Skin of body (tissue), 2 donors: ENCODE data around the gene SMIM28. TPM values are rescaled to one million over a fixed set of nuclear protein-coding genes. Genes with fewer than 3 reads are reported as not detected.
A peak's percentile ranks its signal among the peaks of the same experiment; 100 is the strongest.
"Not testable (repeated sequence)": the region's sequence is repeated elsewhere in the genome, so short reads cannot be mapped to it uniquely, and the experiment has no call there.

ENCODE experiments used
- DNase-seq: peaks from one replicate; lab custom pipeline; 2025; lab: John Stamatoyannopoulos, UW
- total RNA-seq: library from RNA; depleted of rRNA; stranded (reverse); fragments of >200 nt; gene quantifications from one replicate; pipeline ENCODE4 v1.2.3, GENCODE V29; 2014

Gene SMIM28
- total RNA-seq = not detected

DNA sequence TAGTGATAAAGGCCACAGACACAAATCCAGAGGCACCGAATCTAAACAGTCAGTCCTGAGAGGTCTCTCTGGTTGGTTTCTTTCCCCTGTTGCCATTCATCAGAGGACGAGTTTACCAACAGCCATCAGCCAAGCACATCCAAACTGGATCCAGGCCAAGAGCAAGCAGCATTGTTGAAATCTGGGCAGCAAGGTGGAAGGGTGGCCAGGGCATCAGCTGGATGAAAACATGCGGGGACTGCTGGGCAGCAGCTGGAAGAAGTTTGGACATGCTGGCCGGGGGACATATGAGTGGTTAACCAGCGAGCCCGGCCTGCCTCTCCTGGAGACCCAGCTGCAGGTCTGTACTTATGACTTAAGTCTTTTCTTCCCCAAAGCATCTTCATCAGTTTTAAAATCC is at the start of gene SMIM28:
Gene SMIM28 (plus strand): TSS at position 62 of the 400 bp plus-strand sequence. CDS start 168 bp downstream, at position 230.
- DNase-seq = no peak

DNA sequence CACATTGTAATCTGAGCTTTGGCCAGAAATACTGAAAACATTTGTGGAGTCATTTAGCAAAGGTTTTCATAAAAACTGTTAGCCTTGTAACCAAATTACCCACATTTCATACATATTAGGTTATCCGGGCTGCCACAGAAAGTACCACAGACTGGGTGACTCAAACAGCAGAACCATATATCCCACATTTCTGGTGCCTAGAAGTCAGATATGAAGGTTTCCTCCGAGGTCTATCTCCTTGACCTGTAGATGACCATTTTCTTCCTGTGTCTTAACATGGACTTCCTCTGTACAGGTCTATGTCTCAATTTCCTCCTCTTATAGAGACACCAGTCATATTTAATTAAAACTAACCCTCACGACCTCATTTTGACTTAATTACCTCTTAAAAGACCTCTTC is 49.5 kb upstream of the SMIM28 start:
- DNase-seq = no peak

DNA sequence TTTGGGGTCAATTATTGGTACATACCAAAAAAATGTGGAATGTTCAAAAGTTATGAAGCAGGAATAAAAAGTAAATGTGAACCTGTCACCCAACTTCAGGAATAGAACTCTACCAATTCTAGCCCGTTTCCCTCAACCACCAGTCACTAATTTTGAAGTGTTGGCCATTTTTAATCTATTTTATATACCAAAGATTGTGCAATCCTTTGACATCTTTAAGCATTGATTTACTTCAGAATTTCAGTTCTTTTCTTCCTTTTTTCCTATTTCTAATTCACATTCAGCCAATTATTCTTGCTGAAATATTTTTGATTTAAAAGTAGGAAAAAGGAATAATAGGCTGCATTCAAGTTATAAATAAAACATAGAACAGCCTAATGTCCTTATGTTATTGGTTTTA is 46.9 kb upstream of the SMIM28 start:
- DNase-seq = no peak

DNA sequence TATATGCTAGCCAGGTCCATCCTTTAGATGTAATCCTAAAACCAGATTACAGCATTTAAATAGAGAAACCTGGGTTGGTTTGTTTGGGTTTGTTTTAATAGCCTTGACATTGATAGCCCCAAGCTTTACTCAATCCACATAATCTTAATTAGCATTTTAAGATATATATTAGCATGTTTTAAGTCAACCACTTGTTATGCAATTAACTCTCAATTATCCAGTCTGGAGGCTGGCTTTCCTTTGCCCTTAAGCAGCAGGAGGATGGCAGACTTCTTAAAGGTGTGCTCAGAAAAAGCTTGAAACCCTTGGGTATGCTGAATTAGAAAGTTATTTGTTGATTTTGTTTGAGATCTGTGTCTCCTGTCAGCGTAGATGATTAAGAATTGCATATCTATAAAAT is 46.3 kb upstream of the SMIM28 start:
- no peak for DNase-seq

DNA sequence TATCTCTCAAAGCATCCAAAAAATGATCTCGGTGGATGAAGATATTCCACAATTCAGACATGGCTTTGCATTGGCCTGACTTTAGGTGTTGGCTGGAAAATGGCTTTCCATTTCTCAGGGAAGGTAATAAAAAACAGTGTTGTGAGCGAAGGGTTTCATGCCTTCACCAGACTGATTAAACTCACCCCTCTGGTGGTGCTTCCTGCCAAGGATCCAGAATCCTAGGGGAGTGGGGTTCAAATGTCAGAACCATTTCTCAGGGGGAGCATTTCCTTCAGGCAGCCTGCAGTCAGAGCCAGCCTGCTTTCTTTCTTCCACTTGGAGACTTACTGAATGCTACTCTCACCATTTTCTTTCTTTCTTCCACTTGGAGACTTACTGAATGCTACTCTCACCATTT is 45.7 kb upstream of the SMIM28 start:
- no peak for DNase-seq

DNA sequence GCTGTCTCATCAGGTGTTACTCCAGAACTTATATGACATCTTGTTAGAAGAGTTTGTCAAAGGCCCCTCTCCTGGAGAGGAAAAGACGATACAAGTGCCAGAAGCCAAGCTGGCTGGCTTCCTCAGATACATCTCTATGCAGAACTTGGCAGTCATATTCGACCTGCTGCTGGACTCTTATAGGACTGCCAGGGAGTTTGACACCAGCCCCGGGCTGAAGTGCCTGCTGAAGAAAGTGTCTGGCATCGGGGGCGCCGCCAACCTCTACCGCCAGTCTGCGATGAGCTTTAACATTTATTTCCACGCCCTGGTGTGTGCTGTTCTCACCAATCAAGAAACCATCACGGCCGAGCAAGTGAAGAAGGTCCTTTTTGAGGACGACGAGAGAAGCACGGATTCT is 43.7 kb upstream of the SMIM28 start:
- no peak for DNase-seq

DNA sequence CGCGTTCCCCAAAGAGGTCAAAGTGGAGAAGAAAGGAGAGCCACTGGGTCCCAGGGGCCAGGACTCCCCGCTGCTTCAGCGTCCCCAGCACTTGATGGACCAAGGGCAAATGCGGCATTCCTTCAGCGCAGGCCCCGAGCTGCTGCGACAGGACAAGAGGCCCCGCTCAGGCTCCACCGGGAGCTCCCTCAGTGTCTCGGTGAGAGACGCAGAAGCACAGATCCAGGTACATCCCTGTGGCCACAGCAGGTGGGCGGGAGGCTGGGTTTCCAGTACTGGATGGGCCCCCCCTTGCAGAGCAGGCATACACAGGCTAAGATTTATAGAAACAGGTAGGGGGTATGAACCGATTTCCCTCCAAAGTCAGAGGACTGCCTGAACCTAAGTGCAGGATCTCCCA is 42.7 kb upstream of the SMIM28 start:
- DNase-seq = no peak

DNA sequence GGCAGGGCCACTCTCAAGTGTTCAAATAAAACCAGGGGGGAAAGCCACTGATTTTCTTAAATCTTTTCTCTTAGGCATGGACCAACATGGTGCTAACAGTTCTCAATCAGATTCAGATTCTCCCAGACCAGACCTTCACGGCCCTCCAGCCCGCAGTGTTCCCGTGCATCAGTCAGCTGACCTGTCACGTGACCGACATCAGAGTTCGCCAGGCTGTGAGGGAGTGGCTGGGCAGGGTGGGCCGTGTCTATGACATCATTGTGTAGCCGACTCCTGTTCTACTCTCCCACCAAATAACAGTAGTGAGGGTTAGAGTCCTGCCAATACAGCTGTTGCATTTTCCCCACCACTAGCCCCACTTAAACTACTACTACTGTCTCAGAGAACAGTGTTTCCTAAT is 41.5 kb upstream of the SMIM28 start:
- DNase-seq = no peak

DNA sequence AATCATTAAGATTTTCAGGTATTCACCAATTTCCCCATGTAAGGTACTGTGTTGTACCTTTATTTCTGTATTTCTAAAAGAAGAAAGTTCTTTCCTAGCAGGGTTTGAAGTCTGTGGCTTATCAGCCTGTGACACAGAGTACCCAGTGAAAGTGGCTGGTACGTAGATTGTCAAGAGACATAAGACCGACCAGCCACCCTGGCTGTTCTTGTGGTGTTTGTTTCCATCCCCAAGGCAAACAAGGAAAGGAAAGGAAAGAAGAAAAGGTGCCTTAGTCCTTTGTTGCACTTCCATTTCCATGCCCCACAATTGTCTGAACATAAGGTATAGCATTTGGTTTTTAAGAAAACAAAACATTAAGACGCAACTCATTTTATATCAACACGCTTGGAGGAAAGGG is 40.6 kb upstream of the SMIM28 start:
- no peak for DNase-seq

DNA sequence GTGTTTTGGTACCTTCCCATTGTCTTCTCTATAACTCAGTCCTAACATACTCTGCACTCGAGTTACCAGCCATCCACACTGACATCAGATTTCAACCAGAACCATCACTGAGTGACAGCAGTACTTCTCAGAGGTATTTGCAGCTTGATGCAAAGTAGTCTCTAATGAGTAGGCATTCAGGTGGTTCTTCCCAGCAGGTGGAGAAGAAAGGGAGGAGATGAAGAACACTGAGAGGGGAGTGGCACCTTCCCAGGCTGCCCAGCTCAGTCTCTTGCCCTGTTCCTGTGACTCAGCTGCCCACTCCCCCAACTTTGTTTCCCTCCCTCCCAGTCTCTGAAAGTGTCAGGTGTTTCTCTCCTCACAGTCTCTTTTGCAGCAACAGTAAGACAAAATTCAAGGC is 38.7 kb upstream of the SMIM28 start:
- no peak for DNase-seq

DNA sequence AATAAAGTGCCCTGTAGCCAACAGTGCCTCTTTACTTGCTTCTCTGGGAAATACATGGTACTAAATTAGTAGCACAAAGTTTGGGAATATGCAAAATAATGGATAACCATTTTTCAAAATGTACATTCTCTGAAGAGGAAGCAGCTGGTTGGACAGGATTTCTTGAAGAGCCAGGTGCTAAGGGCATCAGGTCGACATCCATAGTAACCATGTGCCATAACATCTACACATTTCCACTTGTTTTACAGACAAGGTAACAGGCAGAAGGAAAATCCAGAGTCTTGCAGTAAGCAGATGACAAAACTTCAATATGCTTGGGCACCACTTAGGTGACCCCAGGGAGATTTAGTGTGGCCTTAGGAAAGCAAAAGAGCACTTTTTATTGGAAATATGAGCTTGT is 36.5 kb upstream of the SMIM28 start:
- no peak for DNase-seq

DNA sequence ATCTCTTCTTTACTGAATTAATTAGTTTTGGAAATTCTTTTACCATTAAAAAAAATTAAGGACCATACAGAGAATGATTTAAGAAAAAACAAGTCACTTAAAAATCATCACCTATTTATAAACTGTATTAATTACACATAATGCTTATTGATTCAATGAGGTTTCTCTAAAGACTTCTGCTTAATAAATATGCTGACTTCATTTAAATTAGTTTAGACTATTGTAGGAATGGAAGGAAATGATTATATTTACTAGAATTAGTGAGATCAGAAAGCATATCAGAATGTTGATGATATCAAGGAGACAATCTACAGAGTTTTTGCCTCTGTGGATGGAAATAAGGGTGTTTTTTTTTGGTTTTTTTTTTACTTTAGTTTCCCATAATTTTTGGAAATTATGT is 34.6 kb upstream of the SMIM28 start:
- no peak for DNase-seq

DNA sequence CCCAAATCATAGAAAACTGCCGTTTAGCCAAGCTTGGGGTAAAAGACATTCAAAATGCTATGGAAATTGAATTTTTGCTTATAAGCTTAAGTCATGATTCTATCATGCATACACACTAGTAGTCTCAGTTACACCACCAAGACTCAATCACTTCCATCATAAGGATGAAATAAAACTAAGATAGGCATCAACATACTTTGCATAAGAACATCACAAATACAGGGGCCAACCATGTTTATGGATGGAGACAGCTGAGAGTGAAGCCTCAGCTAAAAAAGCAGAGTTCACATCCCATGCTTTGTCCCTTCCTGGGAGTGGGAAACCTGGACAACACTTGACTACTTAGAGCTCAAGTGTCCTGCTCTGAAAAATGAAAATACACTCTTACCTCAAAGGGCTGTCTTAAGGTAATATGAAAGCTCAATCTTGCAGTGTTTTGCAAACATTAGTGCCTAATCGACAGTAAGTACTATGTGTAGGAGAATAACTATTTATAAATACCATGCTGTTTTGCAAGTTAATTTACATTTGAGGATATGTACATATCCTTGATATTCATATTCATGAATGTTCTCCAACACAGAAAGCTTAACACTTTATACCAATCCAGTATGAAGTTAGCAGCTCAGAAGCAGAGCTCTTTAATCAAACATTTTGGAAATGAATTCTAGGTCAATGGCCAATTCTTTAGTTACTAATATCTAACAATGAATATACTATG is 32.0 kb upstream of the SMIM28 start:
- DNase-seq = no peak

DNA sequence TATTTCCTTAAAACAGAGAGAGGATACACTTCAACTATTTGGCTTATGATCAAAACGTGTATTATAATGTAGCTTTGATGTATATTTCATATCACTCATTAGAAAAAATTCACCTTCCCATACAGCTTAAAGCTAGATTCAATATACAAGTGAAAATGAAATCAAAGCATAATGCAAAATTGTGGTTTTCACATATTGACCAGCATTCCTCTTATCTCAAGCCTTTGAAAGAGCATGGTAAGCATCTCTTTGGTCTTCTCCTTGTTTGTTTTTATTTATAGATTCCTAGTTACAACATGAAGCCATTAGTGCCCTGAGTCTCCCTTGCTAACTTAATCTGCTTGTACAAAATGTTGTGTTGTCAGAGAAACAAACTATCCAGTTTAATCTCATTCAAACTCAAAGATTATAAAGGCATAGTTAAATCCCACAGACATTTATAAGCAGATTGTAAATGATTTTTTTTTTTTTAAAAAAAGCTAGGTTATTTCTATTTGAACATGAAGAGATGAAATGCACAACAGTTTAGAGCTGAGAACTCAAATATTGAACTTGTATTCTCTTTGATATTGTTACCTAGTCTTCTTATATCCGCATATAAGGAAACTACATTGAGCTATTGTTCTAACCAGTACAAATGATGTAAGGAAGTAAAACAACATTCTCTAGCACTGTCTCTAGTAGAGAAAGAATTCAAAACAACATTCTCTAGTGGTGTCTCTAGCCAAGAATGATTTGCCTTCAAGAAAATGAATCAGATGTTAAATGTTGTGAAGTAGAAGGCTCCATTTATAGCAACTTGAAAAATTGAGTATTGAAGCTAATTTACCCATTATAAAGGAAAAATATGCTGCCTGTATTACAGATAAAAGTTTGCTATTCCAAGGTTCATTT is 31.2 kb upstream of the SMIM28 start:
- DNase-seq = peak; percentile 2

DNA sequence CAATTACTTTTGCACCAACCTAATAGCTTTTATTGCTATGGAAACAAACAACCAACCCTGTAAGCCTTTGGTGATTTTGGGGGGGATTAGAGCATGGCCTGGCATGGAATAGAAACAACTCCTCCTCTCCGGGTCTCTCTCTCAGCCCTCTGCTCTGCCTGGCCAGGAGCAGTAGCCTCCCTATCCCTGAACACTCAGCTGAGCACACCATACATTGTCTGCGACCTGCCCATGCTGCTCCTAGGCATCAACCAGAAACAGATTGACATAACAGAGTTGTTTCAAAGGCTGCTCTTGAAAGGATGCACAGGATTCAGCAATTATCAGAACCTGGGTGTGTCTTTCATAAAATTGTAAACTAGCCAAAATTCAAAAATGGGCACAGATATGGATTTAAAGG is 29.8 kb upstream of the SMIM28 start:
- DNase-seq = no peak

DNA sequence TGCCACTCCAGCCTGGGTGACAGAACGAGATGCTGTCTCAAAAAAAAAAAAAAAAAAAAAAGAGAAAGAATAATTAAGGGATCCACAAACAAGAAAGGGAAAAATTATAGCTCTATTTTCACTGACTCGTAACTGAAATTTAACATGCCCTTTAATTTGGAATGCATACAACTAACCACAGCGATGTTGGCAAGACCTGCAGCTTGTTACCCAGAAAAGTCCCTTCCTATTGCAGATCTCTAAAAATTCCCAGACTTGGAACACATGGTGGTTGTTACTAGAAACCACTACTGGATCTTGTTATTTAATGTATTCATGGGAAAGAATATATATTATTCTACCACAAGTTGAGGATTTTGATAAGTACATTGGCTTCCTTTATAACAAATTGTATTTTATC is 27.8 kb upstream of the SMIM28 start:
- DNase-seq = no peak

DNA sequence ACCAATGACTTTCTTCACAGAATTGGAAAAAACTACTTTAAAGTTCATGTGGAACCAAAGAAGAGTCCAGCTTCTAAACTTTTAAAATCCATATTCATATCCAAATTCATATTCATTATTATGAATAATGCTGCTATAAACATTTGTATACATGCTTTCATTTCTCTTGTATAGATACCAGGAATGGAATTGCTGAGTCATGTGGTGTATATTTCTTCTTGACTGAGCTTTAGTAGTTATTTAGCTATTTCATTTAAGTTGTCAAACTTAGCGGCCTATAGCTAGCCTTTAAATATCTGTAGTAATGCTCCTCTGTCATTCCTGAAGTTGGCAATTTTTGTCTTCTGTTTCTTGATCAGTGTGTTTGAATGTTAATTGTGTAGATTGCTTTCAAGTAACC is 19.8 kb upstream of the SMIM28 start:
- no peak for DNase-seq

DNA sequence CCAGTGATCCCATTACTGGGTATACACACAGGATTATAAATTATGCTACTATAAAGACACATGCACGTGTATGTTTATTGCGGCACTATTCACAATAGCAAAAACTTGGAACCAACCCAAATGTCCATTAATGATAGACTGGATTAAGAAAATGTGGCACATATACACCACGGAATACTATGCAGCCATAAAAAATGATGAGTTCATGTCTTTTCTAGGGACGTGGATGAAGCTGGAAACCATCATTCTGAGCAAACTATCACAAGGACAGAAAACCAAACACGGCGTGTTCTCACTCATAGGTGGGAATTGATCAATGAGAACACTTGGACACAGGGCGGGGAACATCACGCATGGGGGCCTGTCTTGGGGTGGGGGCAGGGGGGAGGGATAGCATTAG is 9.0 kb upstream of the SMIM28 start:
- not testable (repeated sequence) for DNase-seq

DNA sequence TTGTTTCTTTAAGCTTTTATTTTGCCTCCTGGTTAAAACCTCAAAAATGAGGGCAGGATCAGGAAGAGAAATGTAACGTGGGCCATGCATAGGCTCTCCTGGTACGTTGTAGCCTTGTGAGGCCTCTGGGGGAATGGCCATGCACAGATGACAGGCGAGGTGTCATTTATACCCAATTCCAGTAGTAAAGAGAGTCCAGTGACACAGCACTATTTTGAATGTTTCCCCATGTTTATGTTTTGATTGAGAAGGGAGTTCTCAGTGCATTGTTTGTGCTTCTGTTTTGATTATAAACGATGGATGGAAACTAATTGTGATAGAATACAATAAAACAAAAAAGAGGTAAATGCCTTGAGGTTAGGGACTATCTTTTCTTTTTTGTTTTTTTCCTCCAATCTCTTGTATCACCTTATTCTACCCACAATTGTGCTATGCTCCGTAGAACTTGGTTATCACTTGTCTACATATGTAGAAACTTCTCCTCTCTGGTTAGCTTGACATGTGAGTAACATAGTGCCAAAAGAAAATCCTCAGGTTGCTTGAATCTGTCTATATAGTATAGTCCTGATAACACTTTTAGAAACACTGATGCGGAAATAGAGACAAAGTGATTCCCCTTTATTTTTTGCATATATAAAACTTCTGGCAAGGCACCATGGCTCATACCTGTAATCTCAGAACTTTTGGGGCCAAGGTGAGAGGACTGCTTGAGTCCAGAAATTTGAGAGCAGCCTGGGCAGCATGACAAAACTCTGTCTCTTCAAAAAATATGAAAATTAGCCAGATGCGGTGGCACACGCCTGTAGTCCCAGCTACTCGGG is 6.9 kb upstream of the SMIM28 start:
- no peak for DNase-seq

DNA sequence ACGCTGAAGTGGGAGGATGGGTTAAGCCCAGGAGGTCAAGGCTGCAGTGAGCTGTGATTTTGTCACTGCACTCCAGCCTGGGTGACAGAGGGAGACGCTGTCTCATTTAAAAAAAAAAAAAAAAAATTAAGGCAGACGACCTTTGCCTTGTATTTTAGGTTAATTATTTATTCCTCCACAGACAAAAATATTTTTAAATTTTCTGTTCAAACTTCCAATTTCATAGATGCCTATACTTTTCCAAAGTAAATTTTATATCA is 6.3 kb upstream of the SMIM28 start:
- no peak for DNase-seq

DNA sequence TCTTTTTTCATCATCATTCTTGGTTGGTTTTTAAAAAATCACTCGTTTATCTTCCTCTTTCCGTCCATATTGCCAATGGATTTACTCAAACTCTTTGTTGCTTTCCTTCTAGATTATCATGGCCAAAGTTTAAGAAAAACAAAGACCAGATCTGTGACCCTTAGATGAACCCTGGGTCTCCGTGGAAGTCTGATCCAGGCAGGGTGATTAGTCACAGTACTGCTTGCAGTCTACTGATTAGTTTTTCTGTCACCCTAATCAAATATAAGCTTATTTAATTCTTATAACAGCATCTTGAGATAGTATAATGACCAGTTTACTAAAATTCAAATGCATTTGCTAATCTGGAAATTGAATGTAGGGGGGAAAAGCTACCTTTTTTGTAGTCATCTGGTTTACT is 6.0 kb upstream of the SMIM28 start:
- no peak for DNase-seq

DNA sequence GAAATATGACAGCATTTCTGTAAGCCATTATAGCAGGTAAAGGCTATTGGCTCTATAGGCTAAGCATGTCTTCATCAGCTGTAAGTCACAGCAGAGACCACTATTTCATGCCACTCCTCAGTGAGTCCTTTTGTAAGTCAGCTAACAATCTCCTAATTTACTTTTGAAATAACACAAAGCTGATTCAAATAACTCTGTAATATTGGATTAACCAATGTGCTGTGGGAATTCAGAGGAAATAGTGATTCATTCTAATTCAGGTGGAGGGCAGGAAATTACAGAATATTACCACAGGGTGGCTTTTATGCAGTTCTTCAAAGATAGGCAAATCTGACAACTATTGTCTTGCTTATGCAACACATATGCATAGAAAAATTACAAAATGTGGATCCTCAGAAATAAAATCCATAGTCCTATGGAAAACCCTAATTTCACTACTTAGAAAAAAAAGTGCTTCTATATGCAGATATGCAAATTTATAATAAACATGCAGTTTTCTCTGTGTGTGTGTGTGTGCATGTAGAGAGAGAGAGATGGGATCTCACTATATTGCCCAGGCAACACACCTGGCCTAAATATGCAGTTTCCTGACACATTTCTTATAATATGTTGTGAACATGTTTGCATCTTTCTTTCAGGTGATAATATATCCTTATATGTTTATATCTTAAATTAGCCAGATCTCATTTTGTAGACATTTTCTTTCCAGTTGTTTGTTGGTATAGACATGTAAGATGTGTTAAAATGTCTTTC is 4.8 kb upstream of the SMIM28 start:
- DNase-seq = no peak
